Glomerular visceral epithelial cell (primary cell): ENCODE data around the gene KIF1C.

Source experiments
- DNase-seq: peaks from one replicate; pipeline ENCODE4 v3.0.0-alpha.2; 2016; ENCODE audit errors: extremely low spot score

The KIF1C gene

DNA sequence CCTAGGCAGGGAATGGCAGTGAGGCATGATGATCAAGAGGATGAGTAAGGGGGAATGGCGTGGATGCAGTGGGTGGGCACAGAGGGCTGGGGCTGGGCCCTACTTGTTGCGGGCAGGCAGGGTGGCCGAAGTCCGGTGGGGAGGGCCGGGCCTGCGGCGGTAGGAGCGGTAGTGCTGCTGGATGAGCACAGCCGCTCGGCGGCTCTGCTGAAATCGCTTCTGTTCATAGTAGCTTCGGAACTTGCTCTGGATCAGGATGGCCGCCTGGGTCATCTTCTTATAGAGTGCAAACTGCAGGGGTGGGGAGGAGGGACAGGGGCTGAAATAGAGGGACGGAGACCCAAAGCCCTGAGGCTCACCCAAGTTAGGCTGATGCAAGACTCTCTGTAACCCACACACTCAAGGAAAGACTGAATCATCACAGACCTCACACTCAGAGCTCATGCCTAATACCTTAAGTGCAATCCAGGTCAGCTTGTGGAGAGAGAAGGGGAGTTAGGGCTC, 28.7 kb upstream of the KIF1C start:
- DNase-seq: peak; percentile 83

DNA sequence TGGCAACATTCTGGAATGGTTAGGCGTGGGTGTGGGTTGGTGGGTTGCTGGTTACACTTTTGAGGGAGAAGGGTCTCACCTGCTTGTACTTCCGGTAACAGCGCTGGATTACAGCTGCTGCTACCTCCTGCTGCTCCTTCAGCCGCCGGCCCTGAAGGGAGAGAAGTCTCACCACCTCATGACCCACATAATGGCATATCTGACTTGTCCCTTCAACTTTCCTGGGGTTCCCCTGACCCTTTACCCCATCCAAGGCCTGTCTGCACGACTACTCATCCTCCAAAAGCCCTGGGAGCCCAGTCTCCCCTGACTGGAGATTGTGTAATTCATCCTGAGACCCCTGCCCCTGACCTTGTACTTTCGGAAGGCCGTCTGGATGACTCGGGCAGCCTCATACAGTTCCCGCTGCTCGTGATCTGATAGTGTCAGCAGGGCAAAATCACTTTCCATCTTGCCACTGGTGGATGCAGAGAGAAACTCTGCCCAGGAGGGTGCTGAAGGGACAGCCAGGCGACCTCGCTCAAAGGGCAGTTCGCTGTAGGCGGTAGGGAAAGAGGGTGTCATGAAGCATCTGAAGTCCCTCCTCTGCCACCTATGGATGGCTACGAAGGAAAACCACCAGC, 28.1 kb upstream of the KIF1C start:
- DNase-seq: no peak

DNA sequence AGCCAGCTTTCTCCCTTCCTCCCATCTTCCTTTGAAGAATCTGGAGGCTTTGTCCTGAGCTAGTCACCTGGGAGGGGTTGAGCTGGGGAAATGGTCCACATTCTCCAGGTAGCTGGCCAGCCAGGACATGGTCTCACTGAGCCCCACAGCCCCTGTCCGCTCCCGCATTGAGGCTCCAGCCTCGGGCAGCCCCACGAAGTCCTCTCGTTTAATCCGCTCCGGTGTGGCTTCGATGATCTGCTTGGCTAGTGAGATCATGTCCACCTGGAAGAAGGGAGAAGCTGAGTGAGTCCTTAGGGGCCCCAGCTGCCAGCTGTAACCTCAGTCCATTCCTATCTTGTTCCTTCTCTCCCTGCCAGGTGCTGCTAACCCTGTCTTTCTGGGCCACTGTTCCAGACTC, 27.5 kb upstream of the KIF1C start:
- no peak for DNase-seq

DNA sequence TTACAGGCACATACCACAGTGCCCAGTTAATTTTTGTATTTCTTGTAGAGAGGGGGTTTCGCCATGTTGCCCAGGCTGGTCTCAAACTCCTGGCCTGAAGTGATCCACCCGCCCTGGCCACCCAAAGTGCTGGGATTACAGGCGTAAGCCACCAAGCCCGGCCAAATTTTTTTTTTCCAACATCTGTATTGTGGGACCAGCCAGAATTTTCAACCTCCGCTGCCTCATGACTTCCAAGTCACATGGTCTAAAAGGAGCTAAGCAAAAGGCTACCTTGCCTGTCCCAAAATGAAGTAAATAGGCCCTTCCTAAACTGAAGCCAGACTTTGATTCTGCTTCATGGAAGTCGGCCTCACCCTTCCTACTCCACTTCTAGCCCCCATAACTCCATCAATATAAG, 25.9 kb upstream of the KIF1C start:
- no peak for DNase-seq

DNA sequence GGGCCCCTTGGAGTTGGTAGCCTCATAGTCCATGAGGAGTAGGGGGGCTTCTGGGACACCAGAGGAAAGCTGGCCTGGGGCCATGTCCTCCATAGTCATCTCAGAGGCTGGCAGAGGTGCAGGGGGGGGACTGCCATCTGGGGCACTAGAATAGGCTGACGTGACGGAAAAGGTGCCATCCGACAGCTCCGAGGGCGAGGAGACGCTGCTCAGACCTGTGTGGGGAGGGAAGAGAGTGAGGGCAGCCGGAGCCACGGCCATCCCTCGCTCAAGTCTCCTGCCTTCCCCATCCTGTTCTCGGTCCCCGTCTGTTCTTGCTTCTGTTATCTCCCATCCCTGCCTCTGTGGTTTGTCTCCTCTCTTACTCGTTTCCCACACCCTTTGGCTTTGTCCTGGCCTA, 25.4 kb upstream of the KIF1C start:
- DNase-seq: no peak

DNA sequence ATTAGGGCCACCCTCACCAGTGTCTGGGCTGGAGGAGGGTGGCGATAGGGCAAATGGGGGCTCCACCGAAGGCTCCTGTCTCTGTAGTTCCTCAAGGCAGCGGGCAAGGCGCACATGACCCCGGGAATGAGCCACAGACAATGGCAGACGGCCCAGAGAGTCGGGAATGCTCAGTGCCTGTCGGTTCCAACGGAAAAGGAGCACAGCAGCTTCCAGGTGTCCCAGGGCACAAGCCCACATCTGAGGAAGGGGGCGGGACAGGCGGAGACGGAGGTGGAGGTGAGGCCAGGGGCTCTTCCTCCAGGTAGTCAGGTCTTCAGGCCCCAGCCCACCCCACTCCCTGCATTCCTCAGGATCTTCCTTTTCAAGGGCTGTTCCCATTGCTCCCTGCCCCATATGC, 25.0 kb upstream of the KIF1C start:
- DNase-seq: no peak

DNA sequence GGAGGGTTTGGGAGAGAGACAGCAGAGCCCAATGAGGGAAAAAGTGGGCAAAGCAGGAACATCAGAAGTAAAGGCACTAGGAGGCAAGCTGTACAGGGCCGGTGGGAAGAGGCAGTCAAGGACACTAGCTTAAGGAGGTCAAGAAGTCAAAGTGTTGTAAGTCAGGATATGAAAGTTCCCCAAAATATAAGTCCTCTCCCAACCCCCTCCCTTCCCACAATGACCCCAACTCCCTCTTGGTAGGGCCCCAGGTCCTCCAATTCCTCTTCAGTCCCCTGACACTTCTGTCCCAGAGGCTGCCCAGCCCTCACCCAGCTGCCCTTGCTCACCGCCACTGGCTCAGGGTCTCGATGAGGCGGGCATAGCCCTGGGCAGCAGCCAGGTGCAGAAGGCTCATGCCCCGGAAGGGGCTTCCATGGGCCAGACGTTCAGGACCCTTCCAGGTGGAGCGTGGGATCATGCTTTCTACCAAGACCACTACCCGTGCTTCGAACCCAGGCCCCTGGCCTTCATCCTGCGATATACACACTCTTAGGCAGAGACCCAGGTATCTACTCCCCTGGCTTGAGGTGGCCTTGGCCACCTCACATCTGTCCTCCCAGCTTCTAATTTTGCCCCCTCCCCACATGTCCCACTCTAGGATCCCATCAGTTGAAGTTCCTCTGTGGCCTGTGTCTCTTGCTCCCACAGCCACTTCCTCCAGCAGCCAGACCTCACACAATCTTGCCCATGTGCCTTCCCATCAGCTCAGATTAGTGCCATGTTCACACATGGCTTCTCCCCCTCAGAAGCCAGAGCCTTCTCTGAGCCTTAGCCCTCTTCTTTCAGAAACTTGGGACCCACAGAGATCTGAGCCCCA, 24.3 kb upstream of the KIF1C start:
- DNase-seq: no peak

DNA sequence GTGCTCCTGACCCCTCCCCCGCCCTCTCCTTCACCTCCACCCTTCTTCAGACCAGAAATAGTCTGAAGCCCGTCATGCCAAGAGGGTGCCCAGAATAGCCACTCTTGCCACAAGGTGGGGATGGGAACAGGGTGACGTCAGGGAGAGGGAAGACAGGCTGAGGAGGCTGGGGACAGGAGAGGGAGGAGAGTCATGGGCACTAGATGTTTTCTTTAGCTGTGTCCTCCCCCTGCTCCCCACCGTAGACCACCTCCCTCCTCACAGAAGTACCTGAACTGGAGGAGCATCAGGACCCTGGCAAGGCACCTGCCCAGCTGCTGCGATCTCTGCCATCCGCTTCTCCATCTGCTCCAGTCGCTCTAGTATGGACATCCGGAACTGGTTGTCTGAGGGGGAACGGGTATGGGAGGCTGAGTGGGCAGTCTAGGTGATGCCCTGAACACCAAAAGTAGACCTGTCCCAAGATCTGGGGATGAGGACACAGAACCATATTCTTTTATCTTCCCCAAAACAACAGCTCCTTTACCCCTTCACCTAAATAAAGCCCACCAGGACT, 23.6 kb upstream of the KIF1C start:
- DNase-seq: no peak

DNA sequence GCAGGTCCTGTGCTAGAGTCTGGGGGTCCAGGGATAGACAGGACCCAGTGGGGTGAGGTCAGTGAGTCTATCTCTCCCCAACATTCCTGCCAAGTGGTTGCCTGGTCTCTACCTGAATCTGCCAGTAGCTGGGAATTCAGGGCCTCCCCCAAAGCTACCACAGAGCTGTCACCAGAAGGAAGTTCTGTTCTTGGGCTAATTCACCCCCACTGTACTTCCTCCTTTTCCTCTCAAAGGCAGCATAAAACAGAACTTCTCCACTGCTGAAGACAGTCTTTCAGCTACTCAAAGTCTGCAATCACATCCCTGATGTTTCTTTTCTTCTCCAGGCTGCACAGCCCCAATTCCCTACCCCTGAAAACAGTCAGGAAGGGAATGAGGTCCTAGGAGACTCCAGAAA, 19.0 kb upstream of the KIF1C start:
- no peak for DNase-seq

DNA sequence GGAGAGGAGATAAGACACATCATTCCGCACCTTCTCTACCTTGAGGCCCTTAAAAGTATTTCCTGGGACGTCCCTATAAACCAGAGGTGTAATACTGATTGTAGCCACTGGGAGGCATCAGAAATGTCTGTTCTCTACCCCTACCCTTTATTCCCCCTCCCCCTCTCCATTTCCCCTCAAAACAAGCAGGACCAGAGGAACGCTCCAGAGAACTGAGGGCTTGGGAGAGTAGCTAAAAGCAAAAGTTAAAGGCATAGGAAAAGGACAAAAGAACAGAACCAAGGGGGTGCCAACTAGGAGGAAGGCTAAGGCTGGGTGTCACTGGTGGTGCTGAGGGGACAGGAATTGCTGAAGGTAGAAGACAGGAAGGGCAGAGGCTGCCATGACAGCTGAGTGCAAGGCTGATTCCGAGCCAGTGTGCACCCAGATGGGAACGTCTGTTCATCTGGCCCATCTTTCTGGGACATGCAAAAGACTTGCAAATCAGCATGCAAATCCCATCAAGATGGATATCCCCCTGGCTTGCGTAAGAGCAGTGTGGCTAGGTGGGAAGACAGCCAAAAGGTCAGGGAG, 17.0 kb upstream of the KIF1C start:
- peak; percentile 41 for DNase-seq

DNA sequence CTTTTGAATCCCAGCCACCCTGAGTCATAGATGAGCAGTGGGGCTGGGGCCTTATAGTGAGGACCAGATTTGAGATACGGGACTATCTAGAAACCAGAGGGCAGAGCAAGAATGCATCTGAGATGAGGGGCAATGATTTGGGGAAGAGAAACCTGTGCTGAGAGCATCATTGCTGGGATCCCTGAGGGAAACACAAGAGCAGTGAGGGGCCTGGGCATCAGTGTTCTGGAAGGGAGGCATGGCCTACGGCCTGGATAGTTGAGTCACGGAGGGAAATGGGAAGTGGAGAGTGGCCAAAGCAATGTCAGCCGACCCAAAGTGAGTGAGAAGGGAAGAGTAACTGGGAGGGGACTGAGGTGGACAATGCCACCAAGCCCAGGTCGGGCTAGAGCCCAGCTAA, 15.4 kb upstream of the KIF1C start:
- DNase-seq: no peak

DNA sequence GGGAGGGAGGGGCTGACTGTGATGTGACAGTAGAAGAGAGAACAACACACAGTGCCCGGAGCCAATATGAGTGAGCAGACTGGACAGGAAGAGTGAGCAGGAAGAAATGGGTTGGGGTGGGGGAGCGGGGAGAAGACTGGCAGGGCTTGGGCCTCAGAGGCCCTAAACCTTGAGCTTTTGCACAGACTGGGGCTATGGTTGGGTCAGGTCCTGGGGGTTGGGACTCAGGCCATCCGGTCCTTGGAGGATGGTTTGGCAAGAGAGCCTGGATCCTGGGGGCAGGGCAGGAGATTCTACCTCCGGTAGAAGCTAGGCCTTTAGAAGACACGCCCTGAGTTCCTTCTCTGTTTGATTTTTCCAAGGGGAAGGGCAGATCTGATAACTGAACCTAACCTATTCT, 11.3 kb upstream of the KIF1C start:
- no peak for DNase-seq

DNA sequence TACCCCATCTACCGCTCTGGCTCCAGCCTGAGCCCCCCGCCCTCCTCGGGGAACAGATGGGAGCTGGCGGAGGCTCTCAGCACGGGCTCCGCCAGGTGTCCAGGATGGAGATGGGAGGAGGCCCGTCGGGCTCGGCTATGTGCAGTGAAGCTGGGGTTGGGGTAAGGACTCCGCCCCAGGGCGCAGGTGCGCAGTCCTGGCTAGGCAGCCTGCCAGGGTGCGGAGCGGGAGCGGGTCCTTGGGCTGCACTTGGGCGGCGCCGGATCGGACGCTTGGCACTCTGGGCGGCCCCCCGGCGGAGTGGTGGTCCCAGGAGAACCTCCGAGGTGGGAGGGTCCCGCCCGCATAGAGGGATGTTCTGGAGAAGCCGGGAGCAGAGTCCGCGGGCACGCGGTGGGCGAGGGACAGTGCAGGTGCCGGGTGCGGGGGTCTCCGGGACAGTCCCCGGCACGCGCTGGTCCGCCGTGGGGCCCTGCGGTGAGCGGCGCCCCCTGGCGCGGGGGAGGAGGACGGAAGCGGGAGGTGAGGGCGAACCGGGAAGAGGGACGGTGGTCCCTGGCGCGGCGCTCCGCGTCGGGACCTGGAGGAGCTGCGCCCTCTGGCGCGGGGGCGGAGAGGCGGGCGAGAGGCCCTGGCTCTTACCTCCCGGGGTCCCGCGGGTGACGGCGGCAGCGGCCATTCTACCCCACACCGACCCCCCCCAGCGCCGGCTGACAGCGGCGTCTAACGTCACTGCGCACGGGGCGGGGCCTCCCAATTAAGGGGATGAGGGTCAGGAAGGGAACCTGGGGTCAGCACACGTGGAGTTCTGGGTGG, 10.6 kb upstream of the KIF1C start, which contains the start of gene CAMTA2:
CAMTA2 (minus strand) TSS at position 725 of the 816 bp plus-strand sequence. CDS start 1,453 bp downstream, outside the sequence.
- peak; percentile 83 for DNase-seq

DNA sequence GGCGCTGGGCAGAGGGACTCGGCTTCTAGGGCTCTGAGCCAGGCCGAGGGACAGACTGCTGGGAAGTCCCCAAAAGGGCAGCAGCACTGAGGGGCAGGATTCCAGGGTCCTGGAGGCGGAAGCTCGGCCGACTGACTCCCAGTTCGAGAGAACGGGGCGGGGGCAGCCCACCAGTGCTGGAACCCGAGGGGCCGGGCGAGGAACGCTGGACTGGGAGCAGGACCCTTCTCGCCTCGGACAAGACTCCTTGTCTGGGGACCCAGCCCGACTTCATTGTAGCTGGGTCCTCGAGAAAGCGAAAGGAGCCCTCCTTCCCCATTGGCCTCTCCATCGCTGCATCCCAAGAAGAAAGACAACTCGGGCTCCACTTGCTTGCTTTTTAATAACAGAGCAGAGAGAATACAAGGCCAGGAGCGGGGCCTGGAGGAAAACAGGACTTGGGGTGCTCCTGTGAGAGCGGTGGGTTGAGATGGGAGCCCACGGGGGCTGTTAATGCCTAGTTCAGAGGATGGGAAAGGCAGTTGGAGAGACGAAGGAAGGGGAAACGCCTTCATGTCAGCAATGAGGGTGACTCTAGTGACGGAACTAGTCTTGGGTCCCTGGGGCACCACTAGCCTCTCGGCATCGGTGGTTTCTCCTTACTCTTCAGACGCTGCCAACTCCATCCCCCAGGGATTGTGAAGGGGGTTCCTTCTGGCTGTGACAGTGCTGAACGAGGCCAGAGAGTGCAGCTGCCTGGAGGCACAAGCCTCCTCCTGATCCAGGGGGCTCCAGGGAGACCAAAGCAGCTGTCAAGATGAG, 9.8 kb upstream of the KIF1C start:
- DNase-seq: no peak

DNA sequence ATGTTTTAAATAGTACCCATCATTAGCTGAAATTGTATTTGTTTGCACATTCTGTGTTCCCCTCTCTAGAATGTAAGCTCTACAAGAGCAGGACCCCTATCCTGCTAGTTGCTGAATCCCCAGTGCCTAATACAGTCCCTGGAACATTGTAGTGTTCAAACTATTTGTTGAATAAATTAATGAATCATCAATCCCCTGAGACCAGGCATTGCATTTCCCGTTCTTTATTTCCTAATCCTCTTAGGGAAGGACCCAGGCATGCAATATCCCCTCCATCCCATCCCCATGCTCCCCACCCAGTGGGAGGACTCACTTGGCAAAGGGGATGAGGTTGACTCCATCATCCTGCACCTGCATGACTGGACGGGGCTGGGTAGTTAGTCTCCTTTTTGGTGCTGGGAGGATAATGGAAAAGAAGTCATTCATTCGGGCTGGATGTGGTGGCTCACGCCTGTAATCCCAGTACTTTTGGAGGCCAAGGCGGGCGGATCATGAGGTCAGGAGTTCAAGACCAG, 3.6 kb upstream of the KIF1C start:
- no peak for DNase-seq

DNA sequence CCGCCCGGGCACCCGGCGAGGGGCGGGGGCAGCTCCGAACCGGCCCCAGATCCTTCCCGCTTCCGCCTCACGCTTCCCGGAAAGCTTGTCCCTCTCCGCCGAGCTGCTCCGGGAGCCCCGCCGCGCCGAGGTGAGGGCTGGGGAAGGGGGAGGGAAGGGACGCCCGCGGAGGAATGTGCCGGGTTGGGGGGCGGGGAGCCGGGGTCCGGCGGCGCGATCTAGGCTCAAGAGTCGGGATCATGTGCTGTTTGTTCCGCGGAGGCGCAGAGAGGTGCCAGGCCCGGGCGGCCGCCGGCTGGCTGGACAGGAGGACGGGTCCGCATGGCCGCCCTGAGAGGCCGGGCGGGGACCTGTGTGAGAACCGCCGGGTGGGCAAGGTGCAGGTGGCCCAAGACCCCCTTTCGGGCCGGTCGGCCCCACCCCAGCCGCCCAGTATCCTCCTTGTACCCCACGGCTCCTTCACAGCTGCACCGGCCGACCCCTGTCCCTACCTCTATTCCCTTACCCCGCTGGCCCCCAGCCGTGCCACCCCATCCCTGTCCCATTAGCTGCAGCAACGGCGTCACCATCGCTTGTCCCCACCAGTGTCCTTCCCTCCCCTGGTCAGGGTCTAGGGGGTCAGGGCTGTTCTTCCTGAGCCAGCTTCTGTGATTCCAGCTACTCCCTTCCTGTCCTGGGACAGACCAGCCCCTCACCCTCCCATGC, 429 bp downstream of the KIF1C start:
- no peak for DNase-seq

DNA sequence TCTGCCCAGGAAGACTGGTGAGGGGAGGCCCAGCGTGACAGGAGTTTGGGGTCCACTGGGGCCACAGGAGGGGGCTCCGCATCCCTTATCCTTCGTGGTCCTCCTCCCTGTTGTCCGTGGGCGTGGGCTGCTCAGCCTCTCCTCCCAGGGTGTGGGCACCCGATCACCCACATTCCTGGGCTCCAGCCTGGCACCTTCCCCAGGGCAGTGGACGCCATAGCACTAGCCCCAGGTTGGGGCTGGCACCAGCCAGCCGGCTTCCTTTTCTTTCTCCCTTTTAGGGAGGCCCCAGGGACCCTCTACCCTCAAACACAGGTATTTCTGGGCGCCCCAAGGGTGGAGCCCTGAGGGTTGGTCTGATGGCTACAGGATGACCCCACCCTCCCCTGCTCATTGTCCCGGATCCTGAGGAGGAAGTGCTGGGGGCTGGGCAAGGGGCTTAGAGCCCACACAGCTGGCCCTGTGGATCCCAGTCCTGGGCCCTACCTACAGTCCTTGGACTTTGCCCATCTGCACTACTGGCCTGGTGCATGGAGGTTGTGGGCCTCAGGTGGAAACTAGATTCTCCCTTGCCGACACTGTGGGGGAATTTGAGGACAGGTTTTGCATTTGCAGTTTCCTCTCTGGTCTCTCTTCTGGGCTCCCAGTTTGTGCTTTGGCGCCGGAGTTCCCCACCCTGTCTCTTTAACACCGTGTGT, 1.1 kb downstream of the KIF1C start:
- no peak for DNase-seq

DNA sequence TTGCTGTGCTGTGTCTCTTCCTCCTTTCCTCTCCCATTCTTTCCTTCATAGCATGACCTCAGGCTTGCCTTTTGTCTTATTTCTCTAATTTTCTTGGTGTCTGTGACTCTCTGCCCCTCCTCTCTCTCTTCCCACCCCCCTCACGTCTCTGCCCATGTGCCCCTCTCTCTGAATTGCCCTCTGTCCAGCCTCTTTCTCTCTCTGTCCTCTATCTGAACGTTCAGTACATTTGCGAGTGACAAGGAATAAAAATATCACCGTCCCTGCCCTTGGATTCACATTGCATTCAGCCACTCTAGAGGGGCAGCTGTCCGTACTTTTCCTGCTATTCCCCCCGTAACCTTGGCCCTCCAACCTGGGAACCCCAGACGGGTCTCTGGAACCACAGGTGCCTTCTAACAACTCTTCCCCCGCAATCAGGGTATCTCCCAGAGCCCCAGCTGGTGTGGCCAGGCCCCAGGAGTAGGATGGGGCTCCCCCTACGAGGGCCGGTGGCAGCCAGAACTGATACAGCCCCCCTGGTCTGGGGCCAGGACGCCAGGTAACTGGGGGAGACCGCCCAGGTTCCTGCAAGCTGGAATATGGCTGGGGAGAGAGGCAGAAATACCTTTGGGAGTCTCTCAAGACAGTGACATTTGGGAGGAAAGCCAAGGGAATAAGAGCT, 1.8 kb downstream of the KIF1C start:
- DNase-seq: no peak

DNA sequence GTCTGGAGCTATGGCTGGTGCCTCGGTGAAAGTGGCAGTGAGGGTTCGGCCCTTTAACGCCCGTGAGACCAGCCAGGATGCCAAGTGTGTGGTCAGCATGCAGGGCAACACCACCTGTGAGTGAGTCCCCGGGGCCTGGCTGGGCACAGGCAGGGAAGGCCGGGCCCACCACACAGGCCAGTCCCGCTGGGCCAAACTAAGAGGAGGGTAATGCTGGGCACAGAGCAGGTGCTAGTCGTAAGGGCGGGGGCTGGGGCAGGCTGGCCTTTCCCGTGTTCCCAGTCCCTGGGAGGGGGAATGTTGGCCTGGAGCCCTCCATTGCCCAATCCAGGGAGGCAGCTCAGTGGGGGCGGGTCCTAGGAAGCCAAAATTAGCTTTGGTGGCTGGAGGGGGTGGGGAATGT, 2.5 kb downstream of the KIF1C start:
- DNase-seq: no peak
